Erythroblast (primary cell): ENCODE data around the gene SLC35A3.

Experiments used
- GATA1 ChIP-seq: IDR thresholded peaks from 2 replicates; pipeline ENCODE4 v1.6.1; 2011; ENCODE audit warnings: low read depth, mild to moderate bottlenecking, control low read depth, low read length, moderate library complexity
- POLR2A ChIP-seq: IDR thresholded peaks from 2 replicates; pipeline ENCODE4 v1.6.1; 2011; ENCODE audit warnings: mild to moderate bottlenecking, low read length

- TF ChIP-seq POLR2A (no peak), GATA1 (no peak)
Observed at GRCh38 chr1:99957818-99958217, 12.0 kb upstream of the SLC35A3 start.
